Stimulated activated CD8-positive, alpha-beta memory T cell treated with anti-CD3 and anti-CD28 coated beads, Interleukin-4, amount 100 ng/mL, for 4 hours (primary cell): ENCODE data around the gene GCN1.
"Not testable (repeated sequence)": the region's sequence is repeated elsewhere in the genome, so short reads cannot be mapped to it uniquely, and the experiment has no call there.

Experiments used
- DNase-seq, 2 donors: peaks; one replicate each; pipeline ENCODE4 v3.0.0-alpha.2; 2020; ENCODE audit warnings: low read depth in 2 of 2, low spot score in 1 of 2

The GCN1 gene

GRCh38 chr12:120213758-120214157 lies 19.2 kb upstream of the GCN1 start:
- DNase-seq: no peak

- DNase-seq: not testable (repeated sequence)
Observed at GRCh38 chr12:120213182-120213581, 18.7 kb upstream of the GCN1 start.

GRCh38 chr12:120212301-120212700 lies 17.8 kb upstream of the GCN1 start:
- no peak for DNase-seq

- DNase-seq: no peak
Observed at GRCh38 chr12:120211904-120212283, 17.4 kb upstream of the GCN1 start.

- no peak for DNase-seq
Observed at GRCh38 chr12:120211243-120211903, 16.9 kb upstream of the GCN1 start.

GRCh38 chr12:120209851-120210250 lies 15.3 kb upstream of the GCN1 start:
- no peak for DNase-seq

GRCh38 chr12:120207227-120207626 lies 12.7 kb upstream of the GCN1 start:
- no peak for DNase-seq

GRCh38 chr12:120206781-120207180 lies 12.3 kb upstream of the GCN1 start:
- DNase-seq: not testable (repeated sequence)

GRCh38 chr12:120206228-120206627 lies 11.7 kb upstream of the GCN1 start:
- DNase-seq: no peak

GRCh38 chr12:120204171-120204570 lies 9.7 kb upstream of the GCN1 start:
- no peak for DNase-seq

GRCh38 chr12:120200364-120200800 lies 5.9 kb upstream of the GCN1 start:
- no peak for DNase-seq

- no peak for DNase-seq
Observed at GRCh38 chr12:120199595-120200306, 5.2 kb upstream of the GCN1 start.

GRCh38 chr12:120199025-120199424 lies 4.5 kb upstream of the GCN1 start:
- no peak for DNase-seq

- no peak for DNase-seq
Observed at GRCh38 chr12:120197542-120197887, 3.0 kb upstream of the GCN1 start.

- DNase-seq: not testable (repeated sequence)
Observed at GRCh38 chr12:120196817-120197541, 2.5 kb upstream of the GCN1 start.

GRCh38 chr12:120196363-120196762 lies 1.8 kb upstream of the GCN1 start:
- DNase-seq: no peak

GRCh38 chr12:120194226-120194533 lies 335 bp downstream of the GCN1 start:
- no peak for DNase-seq

GRCh38 chr12:120193286-120193685 lies 1.2 kb downstream of the GCN1 start:
- not testable (repeated sequence) for DNase-seq

GRCh38 chr12:120190985-120191480 lies 3.5 kb downstream of the GCN1 start:
- no peak for DNase-seq

GRCh38 chr12:120190386-120190785 lies 4.1 kb downstream of the GCN1 start:
- DNase-seq: no peak

GRCh38 chr12:120186654-120187053 lies 7.9 kb downstream of the GCN1 start:
- DNase-seq: no peak

GRCh38 chr12:120183211-120183631 lies 11.3 kb downstream of the GCN1 start:
- DNase-seq: no peak
